Testis (tissue), 3 donors: ENCODE results near the gene DYNC2LI1. TPM values are rescaled to one million over a fixed set of nuclear protein-coding genes. Genes with fewer than 3 reads are reported as not detected.

Experiments
- DNase-seq: peaks from one replicate; pipeline ENCODE4 v3.0.0-alpha.2; 2019
- H3K27ac ChIP-seq, 2 donors: fragments of 200-600 bp; sonication (generic); one replicate each; pipeline ENCODE4 v1.5.1; 2019
- H3K27me3 ChIP-seq: fragments of 200-600 bp; sonication (generic); one replicate; pipeline ENCODE4 v1.5.1; 2019
- H3K36me3 ChIP-seq: fragments of 200-600 bp; sonication (generic); one replicate; pipeline ENCODE4 v1.5.1; 2017; ENCODE audit warnings: low read depth; ENCODE audit errors: missing control alignments
- H3K4me1 ChIP-seq: fragments of 200-600 bp; sonication (generic); one replicate; pipeline ENCODE4 v1.5.1; 2019
- H3K4me3 ChIP-seq, 2 donors: fragments of 200-600 bp; sonication (generic); one replicate each; pipeline ENCODE4 v1.5.1; 2017 to 2019
- H3K9me3 ChIP-seq: fragments of 200-600 bp; sonication (generic); one replicate; pipeline ENCODE4 v1.5.1; 2017
- POLR2A ChIP-seq: fragments of 450-650 bp; IDR thresholded peaks from one replicate; pipeline ENCODE4 v1.6.1; 2017; ENCODE audit warnings: antibody characterized with exemption, mild to moderate bottlenecking, moderate library complexity
- WGBS, 2 donors: methylation state at CpG; one replicate each; pipeline ENCODE4 v1.1.5; 2018; 5-methylcytosine and 5-hydroxymethylcytosine counted together
- intact Hi-C: fragments of 100-400 bp; cut with DNase I; formaldehyde crosslinking; loops from one replicate; pipeline ENCODE4 v1.15.1; 2023; ENCODE audit warnings: low total_unique reads
- polyA plus RNA-seq: library from polyadenylated mRNA; stranded (reverse); fragments of 350-450 nt; fragmentation: Illumina TruSeq; extraction: RNeasy Lipid Tissue Mini Kit (QIAGEN cat#74804); gene quantifications from one replicate; pipeline ENCODE4 v1.2.3, GENCODE V29; 2014; ENCODE audit warnings: low read depth, low replicate concordance; ENCODE audit not compliant: insufficient read depth
- total RNA-seq, 2 donors: library from RNA; depleted of rRNA; stranded (reverse); fragments of >200 nt; gene quantifications; one replicate each; pipeline ENCODE4 v1.2.3, GENCODE V29; 2016
- TF ChIP-seq, protein P1 (sequence below), 3 experiments: fragments of 450-650 bp in 2 of 3; fragments of 200-600 bp in 1 of 3; sonication (generic) in 1 of 3; IDR thresholded peaks; one replicate each; pipeline ENCODE4 v1.5.1; 2016 to 2019; ENCODE audit warnings: antibody characterized with exemption in 3 of 3, mild to moderate bottlenecking in 2 of 3, moderate library complexity in 1 of 3

DYNC2LI1 gene
- total and polyA plus RNA-seq, 3 donors from 2014 or later, result 48.8 to 66.8 (median 60.4) TPM

DNA sequence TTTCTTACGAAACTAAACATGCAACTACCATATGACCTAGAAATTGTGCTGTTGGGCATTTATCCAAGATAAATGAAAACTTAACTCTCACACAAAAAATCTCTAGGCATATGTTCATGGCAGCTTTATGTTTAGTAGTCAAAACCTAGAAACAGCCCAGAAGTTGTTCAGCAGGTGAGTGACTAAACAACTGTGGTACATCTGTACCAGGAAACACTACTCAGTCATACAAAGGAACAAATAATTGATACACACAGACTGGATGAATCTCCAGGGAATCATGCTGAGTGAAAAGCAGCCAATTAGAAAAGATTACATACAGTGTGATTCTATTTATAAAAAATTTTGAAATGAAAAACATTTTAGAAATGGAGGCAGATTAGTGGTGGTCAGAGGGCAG lies 29.3 kb downstream of the DYNC2LI1 start:
- no peaks in the 10 kb centered on the region for H3K36me3 ChIP-seq
- no peak for DNase-seq
- H3K9me3 ChIP-seq, result no peaks in the 10 kb centered on the region
- TF ChIP-seq POLR2A, result no peak
- TF ChIP-seq, protein P1, sequence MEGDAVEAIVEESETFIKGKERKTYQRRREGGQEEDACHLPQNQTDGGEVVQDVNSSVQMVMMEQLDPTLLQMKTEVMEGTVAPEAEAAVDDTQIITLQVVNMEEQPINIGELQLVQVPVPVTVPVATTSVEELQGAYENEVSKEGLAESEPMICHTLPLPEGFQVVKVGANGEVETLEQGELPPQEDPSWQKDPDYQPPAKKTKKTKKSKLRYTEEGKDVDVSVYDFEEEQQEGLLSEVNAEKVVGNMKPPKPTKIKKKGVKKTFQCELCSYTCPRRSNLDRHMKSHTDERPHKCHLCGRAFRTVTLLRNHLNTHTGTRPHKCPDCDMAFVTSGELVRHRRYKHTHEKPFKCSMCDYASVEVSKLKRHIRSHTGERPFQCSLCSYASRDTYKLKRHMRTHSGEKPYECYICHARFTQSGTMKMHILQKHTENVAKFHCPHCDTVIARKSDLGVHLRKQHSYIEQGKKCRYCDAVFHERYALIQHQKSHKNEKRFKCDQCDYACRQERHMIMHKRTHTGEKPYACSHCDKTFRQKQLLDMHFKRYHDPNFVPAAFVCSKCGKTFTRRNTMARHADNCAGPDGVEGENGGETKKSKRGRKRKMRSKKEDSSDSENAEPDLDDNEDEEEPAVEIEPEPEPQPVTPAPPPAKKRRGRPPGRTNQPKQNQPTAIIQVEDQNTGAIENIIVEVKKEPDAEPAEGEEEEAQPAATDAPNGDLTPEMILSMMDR (IDR thresholded peaks at IDR 0.05), result no peak
- intact Hi-C loops, result no loop called here
- no peaks in the 10 kb centered on the region for H3K4me1 ChIP-seq
- 76 to 94% methylated on average over 1 of the region's 1 CpG for WGBS, 2 donors
- no peak overlapping the region for H3K4me3 ChIP-seq
- H3K27me3 ChIP-seq, result no peaks in the 10 kb centered on the region
- no peak overlapping the region for H3K27ac ChIP-seq

DNA sequence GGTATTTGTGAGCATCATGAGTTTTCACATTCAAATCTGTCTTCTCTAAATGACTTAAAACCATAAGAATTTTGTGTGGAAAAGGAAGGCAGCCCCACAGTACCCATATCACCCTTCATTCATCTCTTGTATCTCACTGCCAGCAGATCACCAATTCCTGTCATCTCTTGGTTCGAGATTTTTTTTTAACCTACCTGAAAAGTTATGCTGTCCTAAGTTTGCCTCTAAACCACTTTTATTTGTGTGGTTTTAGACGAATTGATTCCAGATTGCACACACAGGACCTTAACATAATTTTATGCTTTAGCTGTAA lies 32.8 kb downstream of the DYNC2LI1 start:
- intact Hi-C loops, result no loop called here
- no peaks in the 10 kb centered on the region for H3K9me3 ChIP-seq
- H3K27me3 ChIP-seq, result no peaks in the 10 kb centered on the region
- H3K27ac ChIP-seq, result no peak overlapping the region
- TF ChIP-seq, protein P1 (IDR thresholded peaks at IDR 0.05), result no peak
- TF ChIP-seq POLR2A, result no peak
- no peaks in the 10 kb centered on the region for H3K36me3 ChIP-seq
- WGBS, 2 donors, result 93 to 94% methylated on average over 2 of the region's 2 CpGs
- no peaks in the 10 kb centered on the region for H3K4me1 ChIP-seq
- no peak for DNase-seq
- no peak overlapping the region for H3K4me3 ChIP-seq

DNA sequence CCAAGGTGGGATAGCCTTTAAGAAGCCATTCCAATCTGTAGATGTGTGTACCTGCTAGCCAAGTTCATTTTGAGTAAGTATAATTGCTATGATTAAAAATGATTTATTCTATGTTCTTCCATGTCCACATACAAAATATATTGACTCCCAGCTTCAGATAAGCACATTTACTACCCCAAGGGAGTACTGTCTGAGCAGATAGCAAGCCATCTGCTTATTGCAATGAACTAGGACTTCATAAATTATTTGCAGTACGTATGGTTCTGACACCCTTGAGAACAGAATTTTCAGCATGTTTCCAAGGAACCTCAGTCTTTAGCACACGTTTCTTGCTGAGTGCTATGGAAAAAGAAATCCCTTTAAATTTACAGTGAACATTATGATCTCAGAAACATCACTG lies 36.6 kb downstream of the DYNC2LI1 start:
- intact Hi-C loops, result no loop called here
- 47 to 65% methylated on average over 2 of the region's 2 CpGs for WGBS, 2 donors
- no peak overlapping the region for H3K27ac ChIP-seq
- no peak for TF ChIP-seq POLR2A
- TF ChIP-seq, protein P1 (IDR thresholded peaks at IDR 0.05), result no peak
- DNase-seq, result no peak
- H3K4me1 ChIP-seq, result no peaks in the 10 kb centered on the region
- no peaks in the 10 kb centered on the region for H3K36me3 ChIP-seq
- H3K9me3 ChIP-seq, result no peaks in the 10 kb centered on the region
- no peak overlapping the region for H3K4me3 ChIP-seq
- no peaks in the 10 kb centered on the region for H3K27me3 ChIP-seq

DNA sequence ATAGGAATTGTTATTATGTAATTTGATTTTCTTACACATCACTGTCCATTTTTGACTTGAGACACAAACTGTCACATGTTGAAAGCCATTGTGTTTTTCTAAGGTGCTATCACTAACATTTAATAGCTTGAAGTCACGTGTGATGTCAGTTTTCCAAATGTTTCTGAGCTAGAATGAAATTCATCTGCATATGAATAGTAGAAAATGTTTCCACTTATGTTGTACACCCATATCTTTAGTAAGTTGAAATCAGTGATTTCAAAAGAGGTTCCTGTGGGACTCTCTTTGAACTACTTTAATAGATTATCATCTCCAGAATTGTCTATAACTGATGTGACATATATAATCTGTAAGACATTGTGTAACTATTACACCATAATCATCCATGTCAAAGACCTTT lies 37.0 kb downstream of the DYNC2LI1 start:
- Histone ChIP-seq H3K4me1 (no peaks in the 10 kb centered on the region), H3K4me3 (no peak overlapping the region), H3K9me3 (no peaks in the 10 kb centered on the region), H3K27ac (no peak overlapping the region), H3K36me3 (no peaks in the 10 kb centered on the region), H3K27me3 (no peaks in the 10 kb centered on the region)
- intact Hi-C loops, result no loop called here
- no peak for DNase-seq
- 54 to 67% methylated on average over 1 of the region's 1 CpG for WGBS, 2 donors
- TF ChIP-seq POLR2A, result no peak
- TF ChIP-seq, protein P1 (IDR thresholded peaks at IDR 0.05), result no peak

DNA sequence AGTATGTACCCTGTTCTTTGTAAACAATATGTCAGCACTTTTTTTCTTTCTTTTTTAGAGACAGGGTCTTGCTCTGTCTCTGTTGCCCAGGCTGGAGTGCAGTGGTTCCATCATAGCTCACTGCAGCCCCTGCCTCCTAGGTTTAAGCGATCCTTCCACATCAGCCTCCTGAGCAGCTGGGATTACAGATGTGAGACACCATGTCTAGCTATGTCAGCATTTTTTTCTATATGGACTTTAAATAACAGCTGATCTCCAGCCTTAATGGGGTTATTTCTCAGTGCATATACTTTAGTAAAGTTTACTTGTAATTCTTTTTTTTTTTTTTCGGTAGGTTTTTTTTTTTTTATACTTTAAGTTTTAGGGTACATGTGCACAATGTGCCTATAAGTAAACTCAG lies 38.2 kb downstream of the DYNC2LI1 start:
- 64% methylated on average over 2 of the region's 2 CpGs for WGBS, 2 donors
- Histone ChIP-seq H3K27ac (no peak overlapping the region), H3K4me1 (no peaks in the 10 kb centered on the region), H3K36me3 (no peaks in the 10 kb centered on the region), H3K4me3 (no peak overlapping the region), H3K9me3 (no peaks in the 10 kb centered on the region), H3K27me3 (no peaks in the 10 kb centered on the region)
- DNase-seq, result no peak
- TF ChIP-seq, protein P1 (IDR thresholded peaks at IDR 0.05), result no peak
- TF ChIP-seq POLR2A, result no peak
- intact Hi-C loops, result no loop called here
